DND-41 (cell line): ENCODE results near the gene WWTR1.

Experiments
- EZH2 ChIP-seq: IDR thresholded peaks from 3 replicates; pipeline ENCODE4 v1.6.1; 2012; ENCODE audit warnings: borderline replicate concordance, low read depth, mild to moderate bottlenecking, moderate library complexity, low read length, inconsistent platforms; ENCODE audit not compliant: severe bottlenecking
- TF ChIP-seq, protein P1 (sequence below): IDR thresholded peaks from 2 replicates; pipeline ENCODE4 v1.5.1; 2012; ENCODE audit warnings: borderline replicate concordance, low read length, moderate library complexity, mild to moderate bottlenecking; ENCODE audit not compliant: poor library complexity, severe bottlenecking; ENCODE audit errors: extremely low read depth

DNA sequence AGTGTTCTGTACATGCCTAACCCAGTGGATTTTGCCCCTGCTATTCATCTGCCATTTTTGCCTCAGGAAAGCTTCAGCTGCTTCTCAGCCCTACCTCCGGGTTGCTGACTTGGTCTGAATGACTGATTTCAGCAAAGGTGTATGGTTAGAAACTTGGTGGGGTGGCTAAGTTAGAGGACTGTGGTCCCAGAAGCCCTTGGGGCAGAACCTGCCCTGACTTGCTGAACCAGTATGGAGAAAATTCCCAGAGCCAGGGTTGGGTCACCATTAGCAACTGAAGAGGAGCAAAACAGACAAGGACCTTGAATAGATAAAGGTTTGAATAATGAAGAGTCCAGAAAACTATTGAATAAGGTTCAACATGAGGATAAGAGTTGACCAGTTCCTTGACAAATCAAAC, 6.1 kb upstream of the WWTR1 start:
- TF ChIP-seq, protein P1, sequence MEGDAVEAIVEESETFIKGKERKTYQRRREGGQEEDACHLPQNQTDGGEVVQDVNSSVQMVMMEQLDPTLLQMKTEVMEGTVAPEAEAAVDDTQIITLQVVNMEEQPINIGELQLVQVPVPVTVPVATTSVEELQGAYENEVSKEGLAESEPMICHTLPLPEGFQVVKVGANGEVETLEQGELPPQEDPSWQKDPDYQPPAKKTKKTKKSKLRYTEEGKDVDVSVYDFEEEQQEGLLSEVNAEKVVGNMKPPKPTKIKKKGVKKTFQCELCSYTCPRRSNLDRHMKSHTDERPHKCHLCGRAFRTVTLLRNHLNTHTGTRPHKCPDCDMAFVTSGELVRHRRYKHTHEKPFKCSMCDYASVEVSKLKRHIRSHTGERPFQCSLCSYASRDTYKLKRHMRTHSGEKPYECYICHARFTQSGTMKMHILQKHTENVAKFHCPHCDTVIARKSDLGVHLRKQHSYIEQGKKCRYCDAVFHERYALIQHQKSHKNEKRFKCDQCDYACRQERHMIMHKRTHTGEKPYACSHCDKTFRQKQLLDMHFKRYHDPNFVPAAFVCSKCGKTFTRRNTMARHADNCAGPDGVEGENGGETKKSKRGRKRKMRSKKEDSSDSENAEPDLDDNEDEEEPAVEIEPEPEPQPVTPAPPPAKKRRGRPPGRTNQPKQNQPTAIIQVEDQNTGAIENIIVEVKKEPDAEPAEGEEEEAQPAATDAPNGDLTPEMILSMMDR, result no peak
- no peak for TF ChIP-seq EZH2
